KOPT-K1 (cell line): ENCODE measurements around the gene GAGE12C.
"Not testable (repeated sequence)": the region's sequence is repeated elsewhere in the genome, so short reads cannot be mapped to it uniquely, and the experiment has no call there.

Experiments
- H3K27ac ChIP-seq: fragments of 200-600 bp; sonication (generic); 2 replicates; pipeline ENCODE4 v1.5.1; 2016; ENCODE audit warnings: antibody characterized with exemption, mild to moderate bottlenecking, low read depth, low read length; ENCODE audit not compliant: poor library complexity, severe bottlenecking
- H3K36me3 ChIP-seq: fragments of 200-600 bp; sonication (generic); 2 replicates; pipeline ENCODE4 v1.5.1; 2017; ENCODE audit warnings: antibody characterized with exemption, mild to moderate bottlenecking, low read length, moderate library complexity; ENCODE audit not compliant: insufficient read depth
- H3K9me3 ChIP-seq: fragments of 200-600 bp; sonication (generic); 2 replicates; pipeline ENCODE4 v1.5.1; 2017; ENCODE audit warnings: antibody characterized with exemption, low read length, mild to moderate bottlenecking; ENCODE audit not compliant: insufficient read depth, poor library complexity, severe bottlenecking

GAGE12C gene

GRCh38 chrX:49531877-49532276 is at the start of gene GAGE12C:
Gene GAGE12C (plus strand): TSS chrX:49532177. CDS start chrX:49533332, 1,155 bp downstream.
- not testable (repeated sequence) for H3K27ac ChIP-seq, H3K9me3 ChIP-seq, H3K36me3 ChIP-seq

- not testable (repeated sequence) for H3K9me3 ChIP-seq, H3K36me3 ChIP-seq
Measured at GRCh38 chrX:49541433-49541832, 9.5 kb downstream of the GAGE12C start, which contains the start of gene GAGE12D. Gene GAGE12D (plus strand): TSS chrX:49541733. CDS start chrX:49542888, 1,155 bp downstream.

GRCh38 chrX:49550989-49551388 is 19.0 kb downstream of the GAGE12C start, which contains the start of gene GAGE12E:
Gene GAGE12E (plus strand): TSS chrX:49551289. CDS start chrX:49552444, 1,155 bp downstream.
- H3K9me3 ChIP-seq, H3K27ac ChIP-seq: not testable (repeated sequence)

More at GRCh38 chrX:49541433-49541832, 9.5 kb downstream of the GAGE12C start, which contains the start of gene GAGE12D:
- H3K27ac ChIP-seq: not testable (repeated sequence)

GRCh38 chrX:49560542-49560941 is 28.6 kb downstream of the GAGE12C start, which contains the start of gene GAGE12F:
Gene GAGE12F (plus strand): TSS chrX:49560842. CDS start chrX:49561997, 1,155 bp downstream.
- not testable (repeated sequence) for H3K36me3 ChIP-seq, H3K9me3 ChIP-seq, H3K27ac ChIP-seq

More at GRCh38 chrX:49550989-49551388, 19.0 kb downstream of the GAGE12C start, which contains the start of gene GAGE12E:
- not testable (repeated sequence) for H3K36me3 ChIP-seq

- H3K9me3 ChIP-seq, H3K36me3 ChIP-seq, H3K27ac ChIP-seq: not testable (repeated sequence)
Measured at GRCh38 chrX:49568728-49569127, 36.8 kb downstream of the GAGE12C start.

- H3K36me3 ChIP-seq, H3K27ac ChIP-seq: not testable (repeated sequence)
Measured at GRCh38 chrX:49569152-49569551, 37.2 kb downstream of the GAGE12C start.

GRCh38 chrX:49570100-49570499 is 38.1 kb downstream of the GAGE12C start, which contains the start of gene GAGE12G:
Gene GAGE12G (plus strand): TSS chrX:49570400. CDS start chrX:49571555, 1,155 bp downstream.
- H3K36me3 ChIP-seq, H3K27ac ChIP-seq, H3K9me3 ChIP-seq: not testable (repeated sequence)

More at GRCh38 chrX:49569152-49569551, 37.2 kb downstream of the GAGE12C start:
- H3K9me3 ChIP-seq: not testable (repeated sequence)

- not testable (repeated sequence) for H3K36me3 ChIP-seq, H3K27ac ChIP-seq
Measured at GRCh38 chrX:49579649-49580048, 47.7 kb downstream of the GAGE12C start, which contains the start of gene GAGE12H. Gene GAGE12H (plus strand): TSS chrX:49579949. CDS start chrX:49581104, 1,155 bp downstream.

More at GRCh38 chrX:49579649-49580048, 47.7 kb downstream of the GAGE12C start, which contains the start of gene GAGE12H:
- H3K9me3 ChIP-seq: not testable (repeated sequence)
